ENCODE data around the gene MYH11.

The MYH11 gene

DNA sequence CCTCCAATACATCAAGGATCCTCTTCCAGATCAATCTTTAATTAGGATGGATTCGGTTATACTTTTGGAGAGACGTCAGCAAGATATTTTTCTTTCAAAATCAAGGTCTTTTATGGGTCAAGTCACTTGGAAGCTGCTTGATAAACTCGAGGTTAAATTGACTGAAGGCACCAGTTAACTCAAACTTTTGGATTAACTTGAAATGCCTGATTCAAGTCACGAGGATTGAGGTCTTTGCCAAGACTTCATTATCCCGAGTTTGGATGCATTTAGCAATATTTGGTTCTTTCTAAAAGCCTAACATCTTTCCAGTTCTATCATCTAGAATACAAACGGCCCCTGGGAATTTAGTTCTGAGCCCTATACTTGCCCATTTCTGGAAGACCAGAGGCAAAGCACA lies 82.9 kb downstream of the MYH11 start:
- DNase-seq, result no peak

DNA sequence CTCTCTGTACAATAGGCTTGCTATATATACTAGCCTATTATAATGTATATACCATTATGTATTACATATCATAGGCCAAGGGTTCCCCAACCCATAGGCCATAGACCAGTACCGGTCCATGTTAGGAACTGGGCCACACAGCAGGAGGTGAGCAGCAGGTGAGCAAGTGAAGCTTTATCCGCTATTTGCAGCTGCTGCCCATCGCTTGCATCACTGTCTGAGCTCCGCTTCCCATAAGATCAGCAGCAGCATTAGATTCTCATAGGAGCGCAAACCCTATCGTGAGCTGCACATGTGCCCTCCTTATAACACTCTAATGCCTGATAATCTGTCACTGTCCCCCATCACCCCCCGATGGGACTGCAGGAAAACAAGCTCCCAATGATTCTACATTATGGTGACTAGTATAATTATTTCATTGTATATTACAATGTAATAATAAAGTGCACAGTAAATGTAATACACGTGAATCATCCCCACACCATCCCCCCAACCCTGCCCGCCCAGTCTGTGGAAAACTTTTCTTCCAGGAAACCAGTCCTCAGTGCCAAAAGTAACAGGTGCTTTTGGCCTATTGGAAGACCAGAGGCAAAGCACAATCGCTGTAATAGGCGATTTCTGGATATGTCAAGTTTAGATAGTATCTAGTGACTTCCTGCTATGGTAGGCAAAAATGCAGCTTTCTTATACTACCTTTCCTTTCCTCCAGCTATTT lies 84.1 kb downstream of the MYH11 start:
- no peak for DNase-seq

DNA sequence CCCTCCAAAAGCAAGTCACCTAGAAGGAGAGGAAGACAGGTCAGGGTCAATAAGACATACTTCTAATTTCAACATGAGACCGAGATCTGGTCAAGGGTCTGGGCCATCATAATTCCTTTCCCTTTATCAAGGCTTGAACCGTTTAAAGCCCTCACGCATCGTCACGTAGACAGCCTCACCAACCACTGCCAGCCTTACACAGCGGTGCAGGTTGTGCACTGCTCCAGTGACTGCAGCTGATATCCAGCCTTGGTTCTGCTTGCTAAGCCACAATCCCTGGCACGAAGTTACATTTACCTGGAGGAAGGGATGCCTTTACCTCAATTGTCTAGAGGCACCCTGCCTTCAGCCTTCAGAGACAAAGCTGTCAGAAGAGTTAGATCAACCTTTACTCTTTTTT lies 85.1 kb downstream of the MYH11 start:
- no peak for DNase-seq

DNA sequence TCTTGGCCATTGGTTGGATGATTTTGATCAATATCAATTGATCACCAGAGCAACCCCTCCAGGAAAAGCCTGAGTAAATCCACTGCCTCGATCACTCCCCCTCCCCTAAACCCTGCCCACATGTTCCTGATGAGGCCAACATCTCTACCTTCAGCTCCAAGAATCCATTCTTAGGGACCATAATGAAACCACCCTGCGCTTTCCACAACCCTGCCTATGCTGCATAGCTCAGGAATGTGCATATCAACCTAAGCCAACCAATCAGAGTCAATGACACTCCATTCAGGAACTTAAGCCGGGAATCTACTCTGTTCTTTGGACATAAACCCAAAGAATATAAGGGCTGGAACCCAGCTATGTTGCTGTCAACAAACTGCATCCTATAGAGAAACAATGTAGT lies 86.3 kb downstream of the MYH11 start:
- DNase-seq, result no peak

DNA sequence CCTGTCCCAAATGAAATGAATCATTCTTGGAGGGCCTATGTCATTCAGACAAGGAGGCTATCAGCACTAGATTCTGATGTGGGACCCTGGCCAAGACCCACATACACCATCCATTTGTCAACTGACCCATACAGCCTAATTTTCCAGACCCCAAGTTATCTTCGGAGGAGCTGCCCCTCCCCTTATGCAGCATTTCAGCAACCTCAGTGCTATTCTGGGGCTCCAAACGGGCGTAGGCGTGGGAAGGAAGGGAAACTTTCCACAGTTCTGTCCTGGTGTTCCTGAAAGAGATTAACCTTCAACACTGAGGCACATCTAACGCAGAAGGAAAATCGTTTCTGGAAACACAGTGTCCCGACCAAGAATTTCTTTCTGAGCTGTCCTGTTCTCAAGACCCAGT lies 86.7 kb downstream of the MYH11 start:
- DNase-seq, result no peak

DNA sequence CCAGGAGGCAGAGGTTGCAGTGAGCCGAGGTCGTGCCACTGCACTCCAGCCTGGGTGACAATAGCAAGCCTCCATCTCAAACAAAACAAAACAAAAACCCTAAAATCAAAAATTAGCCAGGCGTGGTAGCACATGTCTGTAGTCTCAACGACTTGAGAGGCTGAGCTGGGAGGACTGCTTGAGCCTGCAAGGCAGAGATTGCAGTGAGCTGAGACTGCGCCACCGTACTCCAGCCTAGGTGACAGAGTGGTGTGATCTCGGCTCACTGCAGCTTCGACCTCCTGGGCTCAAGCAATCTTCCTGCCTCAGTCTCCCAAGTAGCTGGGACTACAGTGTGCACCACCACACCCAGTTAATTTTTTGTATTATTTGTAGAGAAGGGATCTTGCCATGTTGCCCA lies 87.6 kb downstream of the MYH11 start:
- DNase-seq, result no peak

DNA sequence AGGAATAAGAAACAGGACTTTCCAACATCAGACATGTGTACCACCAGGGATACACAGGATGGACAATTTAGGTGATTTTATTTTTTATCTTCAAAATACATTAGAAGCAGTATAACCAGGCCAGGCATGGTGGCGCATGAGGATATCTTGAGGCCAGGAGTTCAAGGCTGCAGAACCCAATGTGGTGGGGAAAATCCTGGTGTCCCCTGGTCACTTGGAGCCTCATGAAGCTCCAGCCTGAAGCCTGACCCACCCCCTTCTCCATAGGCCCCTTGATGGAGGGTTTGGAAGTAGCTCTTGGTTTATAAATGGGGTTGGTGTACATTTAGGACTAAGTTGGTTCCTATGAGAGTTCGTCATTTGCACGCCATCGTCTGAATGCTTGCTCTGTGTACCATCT lies 88.6 kb downstream of the MYH11 start:
- DNase-seq, result no peak

DNA sequence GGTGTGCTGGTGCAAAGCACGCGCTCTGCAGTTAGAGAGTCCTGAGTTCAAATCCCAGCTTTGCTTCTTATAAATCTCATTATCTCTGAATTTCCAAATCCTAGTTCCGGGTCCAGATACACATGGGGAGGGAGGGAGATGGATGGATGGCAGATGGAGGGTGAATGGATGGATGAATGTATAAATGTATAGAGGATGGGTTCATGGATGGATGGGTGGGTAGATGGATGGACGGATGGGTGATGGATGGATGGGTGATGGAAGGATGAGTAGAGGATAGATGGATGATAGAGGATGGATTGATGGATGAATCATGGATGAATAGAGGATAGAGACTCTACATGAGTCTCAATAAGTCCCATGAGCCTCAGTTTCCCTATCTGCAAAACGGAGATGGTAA lies 89.9 kb downstream of the MYH11 start:
- no peak for DNase-seq

DNA sequence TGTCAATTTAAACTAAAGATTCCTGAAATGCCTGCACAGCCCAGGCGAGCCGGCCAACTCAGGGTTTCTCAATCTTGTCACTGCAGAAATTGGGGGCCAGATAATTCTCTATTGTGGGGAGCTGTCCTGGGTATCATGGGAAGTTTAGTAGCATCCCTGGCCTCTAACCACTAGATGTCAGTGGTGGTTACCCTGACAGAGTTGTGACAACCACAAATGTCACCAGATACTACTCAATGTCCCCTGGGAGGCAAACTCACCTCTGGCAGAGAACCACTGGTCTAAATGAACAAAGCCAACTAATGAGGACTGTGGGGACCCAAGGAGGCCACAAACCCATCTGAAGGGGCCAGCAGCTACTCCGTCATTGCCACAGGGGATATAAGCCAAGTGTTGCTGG lies 90.9 kb downstream of the MYH11 start:
- peak; percentile 2 for DNase-seq

DNA sequence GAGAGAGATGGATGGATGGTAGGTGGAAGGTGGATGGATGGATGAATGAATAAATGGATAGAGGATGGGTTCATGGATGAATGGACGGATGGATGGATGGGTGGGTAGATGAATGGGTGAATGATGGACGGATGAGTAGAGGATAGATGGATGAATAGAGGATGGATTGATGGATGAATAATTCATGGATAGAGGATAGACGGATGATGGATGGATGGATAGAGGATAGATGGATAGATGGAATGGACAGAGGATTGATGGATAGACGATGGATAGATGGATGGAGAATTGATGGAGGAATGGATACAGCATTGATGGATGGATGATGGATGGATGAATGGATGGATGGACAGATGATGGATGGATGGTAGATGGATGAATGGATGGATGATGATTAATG lies 91.7 kb downstream of the MYH11 start:
- no peak for DNase-seq

DNA sequence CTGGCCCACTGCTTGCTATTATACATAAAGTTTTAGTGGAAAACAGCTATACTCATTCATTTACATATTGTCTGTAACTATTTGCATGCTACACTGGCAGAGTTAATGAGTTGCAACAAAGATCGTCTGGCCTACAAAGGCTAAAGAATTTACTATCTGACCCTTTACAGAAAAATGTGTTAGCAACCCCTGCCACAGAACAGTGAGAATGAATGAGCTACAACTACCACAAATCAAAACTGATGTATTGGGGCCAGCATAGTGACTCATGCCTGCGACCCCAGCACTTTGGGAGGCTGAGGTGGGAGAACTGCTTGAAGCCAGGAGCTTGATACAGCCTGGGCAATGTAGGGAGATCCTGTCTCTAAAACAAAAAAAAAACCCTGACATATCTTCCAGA lies 92.7 kb downstream of the MYH11 start:
- no peak for DNase-seq

DNA sequence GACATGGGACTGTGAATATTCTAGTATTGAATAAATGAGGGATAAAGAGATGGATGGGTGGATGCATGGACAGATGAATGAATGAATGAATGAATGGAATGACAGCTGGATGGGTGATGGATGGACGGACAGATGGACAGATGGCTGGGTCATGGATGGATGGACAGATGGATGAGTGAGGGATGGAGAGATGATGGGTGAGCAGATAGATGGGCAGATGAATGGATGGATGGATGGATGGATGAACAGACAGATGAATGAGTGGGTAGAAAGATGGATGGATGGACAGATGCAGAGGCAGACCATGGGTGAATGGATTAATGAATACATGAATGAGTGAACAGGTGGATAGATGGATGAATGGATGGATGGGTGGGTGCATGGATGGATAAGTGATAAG lies 96.7 kb downstream of the MYH11 start:
- DNase-seq, result no peak

DNA sequence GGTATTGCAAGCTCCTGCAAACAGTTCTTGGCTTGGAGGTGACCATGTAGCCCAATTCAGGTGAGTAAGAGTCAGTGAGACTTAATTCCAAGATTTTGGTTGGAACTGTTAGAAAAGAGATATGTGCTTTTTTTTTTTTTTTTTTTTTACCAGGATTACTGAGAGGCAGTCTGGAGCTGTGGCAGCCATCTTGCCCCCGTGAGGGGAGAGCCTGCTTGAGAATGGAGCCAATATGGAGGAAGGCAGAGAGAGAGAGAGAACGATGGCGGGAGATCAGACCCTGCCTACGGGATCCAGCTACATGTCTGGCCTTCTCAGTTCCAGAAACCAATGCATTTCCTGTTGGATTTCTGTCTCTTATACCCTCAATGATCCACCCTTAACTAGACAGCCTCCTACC lies 97.8 kb downstream of the MYH11 start:
- DNase-seq, result no peak

DNA sequence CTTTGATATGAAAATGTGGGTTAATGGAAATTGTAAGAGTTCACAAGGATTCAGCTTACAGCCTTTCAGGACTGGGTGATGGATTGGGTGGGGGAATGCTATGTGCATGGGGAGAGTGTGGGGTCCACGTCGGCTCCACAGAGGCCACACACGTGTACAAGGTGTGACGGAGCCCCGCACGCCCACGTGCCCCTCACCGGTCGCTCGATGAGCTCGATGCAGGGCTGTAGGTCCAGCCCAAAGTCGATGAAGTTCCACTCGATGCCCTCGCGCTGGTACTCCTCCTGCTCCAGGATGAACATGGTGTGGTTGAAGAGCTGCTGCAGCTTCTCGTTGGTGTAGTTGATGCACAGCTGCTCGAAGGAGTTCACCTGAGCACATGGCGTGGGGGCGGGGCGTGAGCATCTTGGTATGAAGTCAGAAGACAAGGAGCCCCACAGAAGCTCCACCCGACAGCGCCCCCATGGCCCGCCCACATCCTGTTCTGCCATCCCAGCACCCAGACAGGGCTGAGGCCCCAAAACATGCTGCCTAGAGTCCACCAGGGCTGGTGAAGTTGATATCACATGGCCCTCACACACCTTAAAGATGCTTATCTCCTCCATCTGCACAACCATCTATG lies 99.1 kb downstream of the MYH11 start:
- DNase-seq, result no peak

DNA sequence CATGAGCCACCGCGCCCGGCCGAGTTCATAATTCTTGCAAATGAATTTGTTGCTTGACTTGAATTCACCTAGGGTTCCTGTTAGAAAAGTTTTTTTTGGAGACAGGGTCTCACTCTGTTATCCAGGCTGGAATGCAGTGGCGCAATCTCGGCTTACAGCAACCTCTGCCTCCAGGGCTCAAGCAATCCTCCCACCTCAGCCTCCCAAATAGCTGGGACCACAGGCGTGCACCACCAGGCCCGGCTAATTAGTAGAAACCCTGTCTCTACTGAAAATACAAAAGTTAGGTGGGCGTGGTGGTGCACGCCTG lies 99.8 kb downstream of the MYH11 start:
- no peak for DNase-seq

DNA sequence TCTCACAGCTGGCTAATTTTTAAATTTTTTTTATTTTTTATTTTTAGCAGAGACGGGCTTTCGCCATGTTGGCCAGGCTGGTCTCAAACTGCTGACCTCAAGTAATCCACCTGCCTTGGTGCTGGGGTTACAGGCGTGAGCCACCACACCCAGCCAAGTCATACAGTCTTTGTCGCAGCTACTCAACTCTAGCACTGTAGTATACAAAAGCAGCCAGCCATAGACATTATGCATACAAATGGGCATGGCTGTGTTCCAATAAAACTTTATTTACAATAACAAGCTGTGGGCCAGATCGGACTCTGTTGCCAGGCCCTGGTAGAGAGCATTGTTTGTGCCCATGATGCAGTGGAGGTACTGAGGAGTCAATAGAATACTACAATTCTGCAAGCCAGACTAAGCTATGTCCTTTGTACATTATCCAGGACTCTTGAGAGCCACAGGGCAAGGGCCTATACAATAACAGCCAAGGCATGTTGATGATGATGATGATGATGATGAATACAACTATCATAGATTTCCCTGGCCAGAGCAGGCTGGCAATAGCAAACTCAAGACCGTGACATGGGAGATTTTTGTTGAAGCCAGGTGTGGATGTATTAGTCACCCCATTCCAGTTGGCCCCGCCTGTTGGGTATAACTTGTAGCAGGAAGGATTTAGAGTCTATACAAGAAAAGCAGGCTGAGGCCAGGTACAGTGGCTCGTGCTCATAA lies 101.8 kb downstream of the MYH11 start:
- DNase-seq, result no peak

DNA sequence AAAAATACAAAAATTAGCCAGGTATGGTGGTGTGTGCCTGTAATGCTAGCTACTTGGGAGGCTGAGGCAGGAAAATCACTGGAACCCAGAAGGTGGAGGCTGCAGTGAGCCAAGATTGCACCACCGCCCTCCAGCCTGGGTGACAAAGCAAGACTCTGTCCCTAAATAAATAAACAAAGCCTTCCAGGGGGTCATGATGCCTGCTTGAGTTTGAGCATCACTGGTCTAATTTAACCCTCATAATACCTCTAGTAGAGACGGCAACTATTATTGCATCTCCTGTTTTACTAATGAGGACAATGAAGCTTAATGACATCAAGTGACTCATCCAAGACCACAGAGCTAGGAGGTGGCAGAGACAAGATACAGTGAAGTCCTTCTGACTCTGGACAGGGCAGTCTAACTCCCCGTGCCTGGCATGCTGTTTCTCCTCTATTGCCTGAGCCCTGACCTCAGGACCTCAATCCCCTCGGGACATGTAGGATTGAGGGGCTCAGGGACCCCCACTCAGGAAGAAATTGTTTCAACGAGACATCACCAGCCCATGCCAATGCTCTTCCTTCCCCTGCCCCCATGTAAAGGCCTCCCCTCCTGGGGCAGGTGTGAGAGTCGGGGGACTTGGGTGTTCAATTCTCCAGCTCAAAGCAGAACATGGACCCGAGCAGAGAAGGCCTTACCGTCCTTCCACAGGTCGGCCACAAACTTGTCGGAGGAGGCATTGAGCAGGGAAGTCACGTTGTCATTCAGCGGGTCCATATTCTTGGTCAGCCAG lies 103.9 kb downstream of the MYH11 start:
- no peak for DNase-seq

DNA sequence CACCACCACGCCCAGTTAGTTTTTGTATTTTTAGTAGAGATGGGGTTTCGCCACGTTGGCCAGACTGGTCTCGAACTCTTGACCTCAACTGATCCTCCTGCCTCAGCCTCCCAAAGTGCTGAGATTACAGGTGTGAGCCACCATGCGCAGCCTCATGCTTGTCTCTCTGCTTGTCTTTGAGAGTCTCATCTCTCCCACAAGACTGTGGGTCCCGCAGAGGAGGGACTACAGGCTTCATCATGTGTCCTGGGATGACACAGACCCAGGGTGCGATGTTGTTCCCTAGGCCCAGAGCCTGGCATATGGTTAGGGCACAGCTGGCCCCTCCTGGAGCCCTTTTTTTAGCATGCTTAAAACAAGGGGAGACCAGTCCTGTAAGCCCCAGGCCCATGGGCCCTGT lies 104.9 kb downstream of the MYH11 start:
- DNase-seq, result no peak

DNA sequence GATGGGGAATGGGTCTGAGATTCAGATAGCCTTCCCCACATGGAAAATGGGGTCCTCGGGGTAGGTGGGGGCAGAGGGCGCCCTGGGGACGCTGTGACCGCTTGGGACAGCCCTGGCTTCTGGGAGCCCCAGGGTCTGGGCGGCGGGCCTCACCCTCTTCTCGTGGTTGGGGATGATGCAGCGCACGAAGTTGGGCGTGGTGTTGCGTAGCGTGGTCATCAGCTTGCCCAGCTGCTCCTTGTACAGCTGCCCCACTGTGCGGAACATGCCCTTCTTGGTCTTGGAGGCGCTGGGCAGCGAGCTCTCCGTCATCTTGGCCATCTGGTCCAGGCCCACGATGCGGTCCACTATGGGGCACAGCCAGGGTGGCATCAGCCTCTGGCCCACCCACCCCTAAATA lies 106.8 kb downstream of the MYH11 start:
- DNase-seq, result no peak

DNA sequence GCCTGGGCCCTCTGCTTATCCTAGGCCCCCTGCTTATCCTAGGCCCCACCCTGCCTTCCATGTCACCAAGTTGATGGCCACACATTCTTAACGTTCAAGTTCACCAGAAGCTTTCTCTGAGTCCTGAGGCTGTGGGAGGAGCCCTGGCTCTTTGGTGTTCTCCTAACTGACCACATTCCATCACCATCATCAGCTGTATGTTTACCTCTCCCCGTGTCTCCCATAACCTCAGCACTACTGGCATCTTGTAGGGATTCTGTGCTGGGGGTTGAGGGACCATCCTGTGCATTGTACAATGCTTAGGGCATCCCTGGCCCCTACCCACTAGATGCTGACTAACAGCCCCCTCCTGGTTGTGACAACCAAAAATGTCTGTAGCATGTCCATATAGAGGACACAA lies 107.5 kb downstream of the MYH11 start:
- no peak for DNase-seq

DNA sequence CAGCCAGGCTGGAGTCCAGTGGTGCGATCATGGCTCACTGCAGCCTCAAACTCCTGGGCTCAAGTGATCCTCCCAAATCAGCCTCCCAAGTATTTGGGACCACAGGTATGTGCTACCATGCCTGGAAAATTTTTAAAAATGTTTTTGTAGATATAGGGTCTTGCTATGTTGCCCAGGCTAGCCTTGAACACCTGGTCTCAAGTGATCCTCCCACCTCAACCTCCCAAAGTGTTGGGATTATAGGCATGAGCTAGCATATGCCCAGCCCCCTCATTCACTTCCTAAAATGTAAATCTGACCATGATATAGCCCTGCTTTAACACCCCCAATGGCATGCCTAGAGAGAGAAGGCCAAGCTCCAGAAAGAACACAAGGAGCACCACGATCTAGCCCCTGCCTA lies 108.2 kb downstream of the MYH11 start:
- no peak for DNase-seq

DNA sequence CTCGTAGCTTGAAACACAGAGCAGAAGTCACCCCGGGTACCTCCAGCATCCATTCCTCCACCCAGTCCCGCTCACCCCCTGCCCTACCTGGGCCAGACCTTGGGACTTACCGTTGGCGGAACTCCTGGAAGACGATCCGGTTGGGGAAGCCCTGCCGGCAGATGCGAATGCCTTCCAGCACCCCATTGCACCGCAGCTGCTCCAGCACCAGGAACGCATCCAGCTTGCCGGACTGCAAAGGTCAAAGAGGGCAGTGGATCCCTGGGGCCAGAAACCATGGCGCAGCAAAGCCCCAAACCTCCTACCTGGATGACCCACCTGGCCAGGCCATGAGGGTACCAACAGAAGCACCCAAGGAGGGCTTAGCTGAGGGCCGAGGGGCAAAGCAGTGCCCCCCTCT lies 108.9 kb downstream of the MYH11 start:
- no peak for DNase-seq

DNA sequence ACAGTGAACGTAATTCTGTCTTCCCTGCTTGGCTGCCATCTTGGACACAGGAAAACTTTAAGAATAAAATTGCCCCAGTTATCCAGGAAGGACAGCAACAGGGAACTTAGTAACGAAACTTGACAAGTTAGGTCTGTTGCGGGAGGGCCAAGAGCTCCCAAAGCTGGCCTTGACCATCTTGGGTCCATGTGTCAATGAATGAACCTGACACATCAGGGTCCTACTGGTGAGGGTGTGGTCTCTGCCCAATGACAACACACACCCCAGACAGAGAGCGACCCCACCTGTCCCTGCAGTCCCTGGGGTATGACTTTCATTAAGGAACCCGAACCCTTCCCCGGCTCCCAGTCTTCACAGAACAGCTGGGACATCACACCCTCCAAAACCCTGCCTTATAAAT lies 110.5 kb downstream of the MYH11 start:
- DNase-seq, result no peak

DNA sequence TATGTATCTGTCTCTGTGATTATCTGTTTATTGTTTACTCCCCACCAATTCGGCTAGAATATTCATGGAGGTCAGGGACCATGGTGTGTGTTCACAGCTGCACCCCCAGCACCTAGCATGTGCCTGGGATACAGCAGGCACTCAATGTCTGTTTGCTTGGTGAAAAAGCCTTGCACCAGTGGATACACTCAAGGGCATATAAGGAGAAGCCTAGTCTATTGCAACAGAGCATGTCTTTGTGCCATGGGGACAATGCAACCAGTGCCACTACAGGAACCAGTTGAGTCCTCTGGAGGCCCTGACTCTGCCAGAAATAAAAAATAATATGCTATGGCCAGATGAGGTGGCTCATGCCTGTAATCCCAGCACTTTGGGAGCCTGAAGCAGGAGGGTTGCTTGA lies 113.2 kb downstream of the MYH11 start:
- no peak for DNase-seq

Data from GF-D8 (cell line).